GM12891 (cell line): ENCODE results near the gene POU6F1.

Source experiments
- PAX5 ChIP-seq: IDR thresholded peaks from 2 replicates; pipeline ENCODE4 v1.6.1; 2011; ENCODE audit warnings: low read length, moderate library complexity, mild to moderate bottlenecking; ENCODE audit not compliant: insufficient read depth, severe bottlenecking
- POLR2A ChIP-seq: IDR thresholded peaks from 2 replicates; pipeline ENCODE4 v1.6.1; 2011; ENCODE audit warnings: low read depth, low read length, control low read depth
- POLR2AphosphoS5 ChIP-seq: IDR thresholded peaks from 2 replicates; pipeline ENCODE4 v1.6.1; 2011; ENCODE audit warnings: low read depth, low read length, control low read depth
- TAF1 ChIP-seq: IDR thresholded peaks from 2 replicates; pipeline ENCODE4 v1.6.1; 2011; ENCODE audit warnings: low read depth, low read length, control low read depth

DNA sequence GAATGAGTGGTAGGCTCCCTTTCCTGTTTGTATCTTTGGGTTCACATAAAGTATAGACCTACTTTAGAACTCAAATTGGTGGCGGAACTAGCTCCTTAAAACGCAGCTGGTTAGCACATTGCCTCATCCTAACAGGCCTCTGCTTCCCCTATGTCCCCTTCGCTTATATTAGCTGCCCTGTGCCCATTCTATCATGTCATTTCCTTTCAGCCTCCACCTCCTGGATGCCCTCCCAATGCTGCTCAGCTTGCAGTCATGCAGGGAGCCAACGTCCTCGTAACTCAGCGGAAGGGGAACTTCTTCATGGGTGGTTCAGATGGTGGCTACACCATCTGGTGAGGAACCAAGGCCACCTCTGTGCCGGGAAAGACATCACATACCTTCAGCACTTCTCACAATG is 24.3 kb upstream of the POU6F1 start:
- no peak for TF ChIP-seq POLR2A
- no peak for TF ChIP-seq TAF1
- no peak for TF ChIP-seq POLR2AphosphoS5
- TF ChIP-seq PAX5 = no peak
